Ishikawa (cell line): ENCODE results near the gene KCNE2.

Experiments used
- TAF1 ChIP-seq: IDR thresholded peaks from 2 replicates; pipeline ENCODE4 v1.6.1; 2012; ENCODE audit warnings: low read depth, mild to moderate bottlenecking
- TF ChIP-seq, protein P1 (sequence below): IDR thresholded peaks from 2 replicates; pipeline ENCODE4 v1.6.1; 2012; ENCODE audit warnings: low read depth, mild to moderate bottlenecking

DNA sequence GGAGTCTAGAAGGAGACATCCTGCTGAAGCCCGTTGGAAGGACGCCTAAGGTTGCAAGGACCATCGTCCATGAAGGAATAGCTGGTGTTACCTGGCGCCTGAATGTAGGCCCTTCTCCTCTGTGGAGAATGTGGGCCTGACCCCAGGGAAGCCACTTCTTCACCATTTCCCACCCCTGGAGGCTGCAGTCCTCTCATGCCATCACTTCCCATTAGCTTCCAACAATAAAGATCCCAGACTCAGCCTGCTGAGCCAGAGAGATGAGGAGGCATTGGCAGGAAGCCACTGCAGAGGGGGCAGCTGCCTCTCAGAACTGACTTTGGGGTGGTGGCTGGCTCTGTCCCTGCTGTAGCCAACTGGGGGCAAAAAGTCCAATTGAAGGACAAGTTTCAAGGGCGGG lies 21.3 kb upstream of the KCNE2 start:
- TF ChIP-seq TAF1: no peak
- TF ChIP-seq, protein P1, sequence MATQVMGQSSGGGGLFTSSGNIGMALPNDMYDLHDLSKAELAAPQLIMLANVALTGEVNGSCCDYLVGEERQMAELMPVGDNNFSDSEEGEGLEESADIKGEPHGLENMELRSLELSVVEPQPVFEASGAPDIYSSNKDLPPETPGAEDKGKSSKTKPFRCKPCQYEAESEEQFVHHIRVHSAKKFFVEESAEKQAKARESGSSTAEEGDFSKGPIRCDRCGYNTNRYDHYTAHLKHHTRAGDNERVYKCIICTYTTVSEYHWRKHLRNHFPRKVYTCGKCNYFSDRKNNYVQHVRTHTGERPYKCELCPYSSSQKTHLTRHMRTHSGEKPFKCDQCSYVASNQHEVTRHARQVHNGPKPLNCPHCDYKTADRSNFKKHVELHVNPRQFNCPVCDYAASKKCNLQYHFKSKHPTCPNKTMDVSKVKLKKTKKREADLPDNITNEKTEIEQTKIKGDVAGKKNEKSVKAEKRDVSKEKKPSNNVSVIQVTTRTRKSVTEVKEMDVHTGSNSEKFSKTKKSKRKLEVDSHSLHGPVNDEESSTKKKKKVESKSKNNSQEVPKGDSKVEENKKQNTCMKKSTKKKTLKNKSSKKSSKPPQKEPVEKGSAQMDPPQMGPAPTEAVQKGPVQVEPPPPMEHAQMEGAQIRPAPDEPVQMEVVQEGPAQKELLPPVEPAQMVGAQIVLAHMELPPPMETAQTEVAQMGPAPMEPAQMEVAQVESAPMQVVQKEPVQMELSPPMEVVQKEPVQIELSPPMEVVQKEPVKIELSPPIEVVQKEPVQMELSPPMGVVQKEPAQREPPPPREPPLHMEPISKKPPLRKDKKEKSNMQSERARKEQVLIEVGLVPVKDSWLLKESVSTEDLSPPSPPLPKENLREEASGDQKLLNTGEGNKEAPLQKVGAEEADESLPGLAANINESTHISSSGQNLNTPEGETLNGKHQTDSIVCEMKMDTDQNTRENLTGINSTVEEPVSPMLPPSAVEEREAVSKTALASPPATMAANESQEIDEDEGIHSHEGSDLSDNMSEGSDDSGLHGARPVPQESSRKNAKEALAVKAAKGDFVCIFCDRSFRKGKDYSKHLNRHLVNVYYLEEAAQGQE: no peak
